NT2/D1 (cell line): ENCODE data around the gene SYCP2L.

ENCODE experiments used
- YY1 ChIP-seq: IDR thresholded peaks from 2 replicates; pipeline ENCODE4 v1.6.1; 2011; ENCODE audit not compliant: insufficient read length, insufficient read depth
- ZNF274 ChIP-seq: IDR thresholded peaks from 2 replicates; pipeline ENCODE4 v1.6.1; 2011; ENCODE audit warnings: mild to moderate bottlenecking, low read depth, low read length

DNA sequence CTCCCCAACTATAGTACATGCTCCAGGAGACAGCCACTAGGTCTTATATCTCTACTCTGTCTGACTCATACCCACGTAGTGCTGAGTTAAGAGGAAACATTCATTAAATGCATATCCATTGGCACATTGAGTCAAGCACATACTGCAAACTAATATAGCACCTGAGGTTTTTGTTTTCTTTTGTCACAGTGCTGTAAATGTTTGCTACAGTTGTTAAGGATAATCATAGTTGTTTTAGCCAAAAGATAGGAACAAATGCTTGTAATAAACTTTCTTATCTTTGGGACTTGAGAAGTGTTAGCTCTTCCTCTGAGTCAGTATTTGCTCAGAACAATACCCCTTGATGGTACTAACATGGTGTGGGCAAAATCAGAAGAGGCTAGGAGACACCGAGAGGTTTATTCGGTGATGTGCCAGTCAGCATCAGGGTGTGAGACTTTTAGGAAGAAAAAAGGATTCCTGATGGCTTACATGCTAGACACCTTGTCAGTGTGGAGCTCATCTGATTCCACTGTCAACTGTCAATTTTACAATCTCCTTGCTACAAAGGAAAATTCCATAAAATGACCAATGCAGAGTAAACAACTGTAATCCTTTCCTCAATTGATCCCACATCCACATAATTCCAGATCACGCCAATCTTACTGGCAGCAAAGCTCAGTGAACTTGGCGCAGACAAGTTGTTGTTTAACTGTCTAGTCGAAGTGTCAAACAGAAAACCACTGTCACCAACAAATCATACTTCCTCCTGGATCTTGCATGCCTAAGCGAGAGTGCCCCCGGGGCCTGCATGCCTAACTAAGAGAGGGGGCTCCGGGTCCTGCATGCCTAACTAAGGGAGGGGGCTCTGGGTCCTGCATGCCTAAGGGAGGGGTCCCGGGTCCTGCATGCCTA lies 121.1 kb downstream of the SYCP2L start:
- TF ChIP-seq ZNF274 (no peak), YY1 (no peak)
